Sigmoid colon (tissue), 4 donors: ENCODE measurements around the gene TECR.

ENCODE experiments used
- CTCF ChIP-seq, 4 experiments: fragments of 450-650 bp in 3 of 4; fragments of 200-600 bp in 1 of 4; IDR thresholded peaks; one replicate each; pipeline ENCODE4 v1.5.1; 2016 to 2019; ENCODE audit warnings: antibody characterized with exemption in 4 of 4, mild to moderate bottlenecking in 3 of 4, moderate library complexity in 2 of 4
- EP300 ChIP-seq, 4 donors: sonication (generic); formaldehyde crosslinking; IDR thresholded peaks; one replicate each; pipeline ENCODE4 v1.6.1; 2017; ENCODE audit warnings: antibody characterized with exemption in 4 of 4
- POLR2A ChIP-seq, 2 donors: fragments of 450-650 bp; IDR thresholded peaks; one replicate each; pipeline ENCODE4 v1.6.1; 2016; ENCODE audit warnings: antibody characterized with exemption in 2 of 2, mild to moderate bottlenecking in 2 of 2, moderate library complexity in 2 of 2

GRCh38 chr19:14529254-14530004 is at the start of gene TECR:
- TF ChIP-seq CTCF (IDR thresholded peaks at IDR 0.05), result no peak
- peak; percentile 91 to 98 for TF ChIP-seq POLR2A (IDR thresholded peaks at IDR 0.05)
- no peak for TF ChIP-seq EP300 (IDR thresholded peaks at IDR 0.05)
